Breast epithelium (tissue), 3 donors: ENCODE results near the gene CFLAR.

Experiments used
- CTCF ChIP-seq, 3 donors: fragments of 450-650 bp; IDR thresholded peaks; one replicate each; pipeline ENCODE4 v1.5.1; 2016 to 2017; ENCODE audit warnings: antibody characterized with exemption in 3 of 3, mild to moderate bottlenecking in 3 of 3, moderate library complexity in 3 of 3
- POLR2A ChIP-seq: fragments of 450-650 bp; IDR thresholded peaks from one replicate; pipeline ENCODE4 v1.6.1; 2016; ENCODE audit warnings: antibody characterized with exemption, mild to moderate bottlenecking, moderate library complexity
- POLR2AphosphoS5 ChIP-seq, 3 donors: sonication (generic); formaldehyde crosslinking; IDR thresholded peaks; one replicate each; pipeline ENCODE4 v1.6.1; 2017; ENCODE audit warnings: antibody characterized with exemption in 3 of 3

- TF ChIP-seq CTCF (IDR thresholded peaks at IDR 0.05) (no peak), POLR2A (no peak), POLR2AphosphoS5 (IDR thresholded peaks at IDR 0.05) (no peak)
These were observed 60.1 kb downstream of the CFLAR start for GRCh38 chr2:201176081-201176481.
